Activated CD8-positive, alpha-beta T cell treated with anti-CD3 and anti-CD28 coated beads, Interleukin-2, amount 10 ng/mL, durations not matched to agents 7 days and 5 days (primary cell): Measurements from ENCODE around the gene EIF2A. TPM values are rescaled to one million over a fixed set of nuclear protein-coding genes. Genes with fewer than 3 reads are reported as not detected.

Experiments used
- ATAC-seq: fragments of 150-1000 bp; cut with Tn5 transposase; one replicate; pipeline ENCODE4 v1.10.0; 2021; ENCODE audit warnings: moderate library complexity
- CTCF ChIA-PET: fragments of 350-600 bp; sonication (Branson Sonifier 250); formaldehyde crosslinking; loops from one replicate; lab custom pipeline; 2021; ENCODE audit warnings: antibody characterized with exemption; lab: Charles Lee
- POLR2A ChIA-PET: fragments of 350-600 bp; sonication (Branson Sonifier 250); formaldehyde crosslinking; loops from one replicate; lab custom pipeline; 2021; ENCODE audit warnings: antibody characterized with exemption; lab: Charles Lee
- DNase-seq: peaks from one replicate; pipeline ENCODE4 v3.0.0-alpha.2; 2020
- H3K27ac Mint-ChIP-seq: one replicate; pipeline ENCODE4 v1.8.0; 2021; ENCODE audit warnings: mild to moderate bottlenecking, mixed read lengths
- H3K27me3 Mint-ChIP-seq: one replicate; pipeline ENCODE4 v1.8.0; 2021; ENCODE audit warnings: low read depth, mixed read lengths
- H3K36me3 Mint-ChIP-seq: one replicate; pipeline ENCODE4 v1.8.0; 2021; ENCODE audit warnings: low read depth, mixed read lengths
- H3K4me1 Mint-ChIP-seq: one replicate; pipeline ENCODE4 v1.8.0; 2021; ENCODE audit warnings: low read depth, mixed read lengths
- H3K4me3 Mint-ChIP-seq: one replicate; pipeline ENCODE4 v1.8.0; 2021; ENCODE audit warnings: mild to moderate bottlenecking, mixed read lengths
- H3K9me3 Mint-ChIP-seq: one replicate; pipeline ENCODE4 v1.8.0; 2022; ENCODE audit warnings: mixed read lengths; ENCODE audit not compliant: insufficient read depth
- total RNA-seq, 2 experiments: library from RNA; stranded (reverse); gene quantifications; one replicate each; pipeline ENCODE4 v1.2.3, GENCODE V29; 2021

The EIF2A gene
- total RNA-seq, 2 experiments from 2014 or later = 77.0 to 89.0 TPM

GRCh38 chr3:150603153-150603979, 56.8 kb downstream of the EIF2A start, which contains the start of gene SELENOT:
SELENOT (plus strand) TSS chr3:150603321; CDS start chr3:150603363, 42 bp downstream.
- Mint-ChIP-seq H3K9me3 (no peaks in the 10 kb centered on the region), H3K4me3 (peak within 1 kb of the TSS; percentile 92), H3K36me3 (peaks cover 51% of the 10 kb centered on the region), H3K4me1 (peaks cover 66% of the 10 kb centered on the region), H3K27me3 (no peaks in the 10 kb centered on the region), H3K27ac (peak within 1 kb of the TSS; percentile 99)
- CTCF ChIA-PET = interaction anchor here (0.5 to 1.8 kb wide), 8 partner anchors 9 to 316 kb away, joined by 3 to 5 read pairs (median 3); partner anchors contain the start of gene SIAH2
- POLR2A ChIA-PET = interaction anchor here (0.7 to 3.5 kb wide), 32 partner anchors 9 to 605 kb away, joined by 3 to 43 read pairs (median 4); partner anchors contain the start of genes EIF2A, ERICH6, SERP1 and SIAH2
- ATAC-seq (peak; percentile 92), DNase-seq (peak; percentile 95)

- ATAC-seq = no peak
- Mint-ChIP-seq H3K36me3 (peaks cover 53% of the 10 kb centered on the region), H3K4me3 (peak overlapping the region; percentile 92), H3K27ac (peak overlapping the region; percentile 99), H3K4me1 (peaks cover 68% of the 10 kb centered on the region), H3K9me3 (no peaks in the 10 kb centered on the region), H3K27me3 (no peaks in the 10 kb centered on the region)
- DNase-seq = no peak
- POLR2A ChIA-PET = interaction anchor here (0.9 to 3.5 kb wide), 3 partner anchors 58 to 196 kb away, joined by 4 to 43 read pairs (median 43); partner anchors contain the start of genes EIF2A, SERP1, SIAH2 and TSC22D2
- CTCF ChIA-PET = interaction anchor here (1.3 to 1.8 kb wide), 2 partner anchors 31 to 160 kb away, joined by 4 read pairs; no protein-coding TSS in a partner anchor
Measured at GRCh38 chr3:150603980-150604319, 57.4 kb downstream of the EIF2A start.

GRCh38 chr3:150605998-150606641, 59.5 kb downstream of the EIF2A start:
- Mint-ChIP-seq H3K9me3 (no peaks in the 10 kb centered on the region), H3K36me3 (peaks cover 41% of the 10 kb centered on the region), H3K4me3 (peak overlapping the region; percentile 59), H3K4me1 (peaks cover 60% of the 10 kb centered on the region), H3K27ac (no peak overlapping the region), H3K27me3 (no peaks in the 10 kb centered on the region)
- ATAC-seq (no peak), DNase-seq (no peak)
- CTCF ChIA-PET = interaction anchor here (0.7 to 1.1 kb wide), 3 partner anchors 33 to 154 kb away, joined by 3 to 4 read pairs (median 3); no protein-coding TSS in a partner anchor
- POLR2A ChIA-PET = interaction anchor here (0.9 kb wide), 1 partner anchor 157 kb away, joined by 3 read pairs; the partner anchor contains the start of gene SIAH2

DNA sequence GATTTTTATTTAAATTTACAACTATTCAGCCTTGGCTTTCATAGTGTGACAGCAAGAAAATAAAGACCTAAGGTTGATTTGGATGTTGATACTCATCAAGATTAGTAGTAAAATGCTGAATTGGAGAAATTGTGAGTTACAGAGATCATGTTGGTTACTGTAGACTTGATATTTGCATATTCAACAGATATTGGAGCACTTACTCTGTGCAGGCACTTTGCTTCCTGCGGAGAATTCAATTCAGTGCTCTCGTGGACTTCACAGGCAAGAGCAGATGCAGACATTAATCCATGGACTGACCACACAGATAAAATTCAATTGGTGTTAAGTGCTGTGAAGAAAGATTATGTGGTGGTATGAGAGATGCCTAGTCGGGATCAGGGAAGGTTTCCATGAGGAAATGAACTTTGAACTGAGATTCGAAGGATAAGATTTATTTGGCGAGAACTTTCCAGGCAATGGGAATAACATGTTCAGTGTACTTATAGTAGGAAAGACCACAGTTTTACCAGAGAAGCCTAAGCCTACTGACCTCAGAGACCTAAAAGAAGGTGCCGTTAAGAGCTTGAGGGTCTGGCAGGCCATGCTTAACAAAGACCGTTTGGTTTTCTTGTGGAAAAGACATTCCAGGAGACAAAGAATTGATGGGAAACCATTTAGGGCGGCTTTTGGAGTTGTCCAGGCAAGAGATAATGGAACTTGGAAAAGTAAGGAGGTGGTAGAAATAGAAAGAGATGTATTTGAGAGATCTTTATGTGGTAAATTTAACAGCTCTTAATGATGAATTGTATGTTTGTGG, 60.9 kb downstream of the EIF2A start:
- H3K4me3 Mint-ChIP-seq = no peak overlapping the region

GRCh38 chr3:150609988-150610387, 63.4 kb downstream of the EIF2A start:
- ChIA-PET CTCF (no interaction called here), POLR2A (interaction anchor here (1.2 kb wide), 1 partner anchor 64 kb away, joined by 4 read pairs; the partner anchor contains the start of genes EIF2A and SERP1)
- H3K4me3 Mint-ChIP-seq = no peak overlapping the region
- ATAC-seq (no peak), DNase-seq (no peak)
- no peak overlapping the region for H3K27ac Mint-ChIP-seq
- no peaks in the 10 kb centered on the region for H3K9me3 Mint-ChIP-seq
- peaks cover 54% of the 10 kb centered on the region for H3K36me3 Mint-ChIP-seq
- H3K4me1 Mint-ChIP-seq = peaks cover 67% of the 10 kb centered on the region
- no peaks in the 10 kb centered on the region for H3K27me3 Mint-ChIP-seq

More for the DNA sequence above, 60.9 kb downstream of the EIF2A start:
- H3K4me1 Mint-ChIP-seq = peaks cover 51% of the 10 kb centered on the region
- H3K27me3 Mint-ChIP-seq = no peaks in the 10 kb centered on the region
- ChIA-PET CTCF (no interaction called here), POLR2A (interaction anchor here (0.7 kb wide), 1 partner anchor 9 kb away, joined by 4 read pairs; no protein-coding TSS in a partner anchor)
- DNase-seq (no peak), ATAC-seq (no peak)
- no peak overlapping the region for H3K27ac Mint-ChIP-seq
- no peaks in the 10 kb centered on the region for H3K9me3 Mint-ChIP-seq
- peaks cover 42% of the 10 kb centered on the region for H3K36me3 Mint-ChIP-seq

DNA sequence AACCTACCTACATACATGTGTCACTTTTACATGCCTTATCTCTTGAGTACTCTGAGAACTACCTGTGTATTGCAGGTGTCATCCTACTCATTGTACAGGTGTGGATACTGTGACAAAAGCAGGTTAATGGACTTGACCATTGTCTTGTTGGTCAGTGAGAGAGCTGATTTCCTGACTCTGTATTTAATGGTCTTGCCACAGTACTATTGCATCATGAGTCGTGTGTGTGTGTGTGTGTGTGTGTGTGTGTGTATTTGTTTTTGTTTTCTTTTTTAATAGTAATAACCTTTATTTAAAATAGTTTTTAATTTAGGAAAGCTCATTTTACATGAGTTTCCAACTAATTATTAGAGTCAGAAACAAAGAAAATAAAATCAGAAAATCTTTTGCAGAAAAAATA, 64.2 kb downstream of the EIF2A start:
- Mint-ChIP-seq H3K9me3 (no peaks in the 10 kb centered on the region), H3K4me1 (peaks cover 62% of the 10 kb centered on the region), H3K4me3 (no peak overlapping the region), H3K27me3 (no peaks in the 10 kb centered on the region), H3K36me3 (peaks cover 53% of the 10 kb centered on the region), H3K27ac (no peak overlapping the region)
- no peak for ATAC-seq
- POLR2A ChIA-PET = interaction anchor here (0.7 to 2.0 kb wide), 2 partner anchors 8 to 67 kb away, joined by 4 to 11 read pairs; partner anchors contain the start of gene SELENOT
- CTCF ChIA-PET = no interaction called here
- no peak for DNase-seq

- Mint-ChIP-seq H3K4me1 (peaks cover 56% of the 10 kb centered on the region), H3K27ac (no peak overlapping the region), H3K4me3 (no peak overlapping the region), H3K36me3 (peaks cover 47% of the 10 kb centered on the region), H3K9me3 (peaks cover under 1% of the 10 kb centered on the region), H3K27me3 (no peaks in the 10 kb centered on the region)
- CTCF ChIA-PET = no interaction called here
- DNase-seq (no peak), ATAC-seq (no peak)
- POLR2A ChIA-PET = interaction anchor here (0.6 to 2.0 kb wide), 2 partner anchors 9 to 13 kb away, joined by 10 to 11 read pairs; partner anchors contain the start of gene SELENOT
Measured at GRCh38 chr3:150611666-150612065, 65.1 kb downstream of the EIF2A start.

DNA sequence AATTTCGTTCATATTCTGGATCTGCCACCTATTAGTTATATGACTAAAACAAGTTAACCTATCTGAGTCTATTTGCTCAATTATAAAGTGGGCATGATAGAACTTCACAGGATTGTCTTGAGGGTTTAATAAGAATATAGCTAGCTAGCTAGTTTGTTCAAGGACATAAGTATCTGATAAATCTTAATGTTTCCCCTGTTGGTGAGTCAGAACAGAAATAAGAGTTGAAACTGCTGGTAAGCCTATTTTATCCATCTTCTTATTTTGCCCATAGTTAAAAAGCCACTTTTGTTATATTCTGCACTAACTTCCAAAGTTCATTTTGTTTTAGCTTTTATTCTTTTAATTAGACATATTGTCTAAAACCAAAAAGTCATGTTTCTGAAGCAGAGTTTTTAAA, 65.9 kb downstream of the EIF2A start:
- ChIA-PET CTCF (interaction anchor here (0.8 to 1.1 kb wide), 2 partner anchors 10 to 23 kb away, joined by 3 to 4 read pairs; partner anchors contain the start of gene SELENOT), POLR2A (interaction anchor here (2.0 kb wide), 1 partner anchor 9 kb away, joined by 11 read pairs; the partner anchor contains the start of gene SELENOT)
- Mint-ChIP-seq H3K36me3 (peaks cover 44% of the 10 kb centered on the region), H3K4me1 (peaks cover 50% of the 10 kb centered on the region), H3K9me3 (peaks cover 5% of the 10 kb centered on the region), H3K4me3 (no peak overlapping the region), H3K27me3 (no peaks in the 10 kb centered on the region), H3K27ac (no peak overlapping the region)
- no peak for ATAC-seq
- no peak for DNase-seq

DNA sequence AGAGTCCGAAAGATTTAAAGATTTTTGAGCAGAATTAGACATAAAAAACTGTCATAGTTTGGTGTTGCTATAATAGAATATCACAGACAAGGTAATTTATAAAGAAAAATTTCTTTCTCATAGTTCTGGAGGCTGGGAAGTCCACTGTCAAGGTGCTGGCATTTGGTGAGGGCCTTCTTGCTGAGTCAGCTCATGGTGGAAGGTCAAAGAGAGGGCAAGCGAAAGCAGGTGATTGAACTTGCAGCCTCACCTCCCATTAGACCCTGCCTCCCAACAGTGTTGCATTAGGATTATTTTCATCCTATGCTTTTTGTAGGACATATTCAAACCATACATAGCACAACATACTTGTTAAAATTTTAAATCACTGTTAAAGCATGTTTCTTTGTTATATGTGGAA, 66.4 kb downstream of the EIF2A start:
- CTCF ChIA-PET = interaction anchor here (0.8 to 1.1 kb wide), 2 partner anchors 10 to 23 kb away, joined by 3 to 4 read pairs; partner anchors contain the start of gene SELENOT

GRCh38 chr3:150613709-150614480, 67.3 kb downstream of the EIF2A start:
- H3K36me3 Mint-ChIP-seq = peaks cover 48% of the 10 kb centered on the region
- no peaks in the 10 kb centered on the region for H3K27me3 Mint-ChIP-seq
- ChIA-PET POLR2A (interaction anchor here (1.2 kb wide), 1 partner anchor 11 kb away, joined by 3 read pairs; the partner anchor contains the start of gene SELENOT), CTCF (no interaction called here)
- H3K4me3 Mint-ChIP-seq = no peak overlapping the region
- ATAC-seq (no peak), DNase-seq (no peak)
- H3K9me3 Mint-ChIP-seq = peaks cover 5% of the 10 kb centered on the region
- peak overlapping the region; percentile 59 for H3K27ac Mint-ChIP-seq
- peaks cover 42% of the 10 kb centered on the region for H3K4me1 Mint-ChIP-seq

More for the DNA sequence above, 66.4 kb downstream of the EIF2A start:
- Mint-ChIP-seq H3K4me3 (no peak overlapping the region), H3K27me3 (no peaks in the 10 kb centered on the region), H3K36me3 (peaks cover 41% of the 10 kb centered on the region), H3K4me1 (peaks cover 45% of the 10 kb centered on the region), H3K27ac (peak overlapping the region; percentile 7), H3K9me3 (peaks cover 5% of the 10 kb centered on the region)
- POLR2A ChIA-PET = interaction anchor here (1.2 to 2.0 kb wide), 2 partner anchors 10 kb away, joined by 3 to 11 read pairs; partner anchors contain the start of gene SELENOT
- no peak for DNase-seq
- ATAC-seq = no peak
